Middle frontal gyrus (tissue), 1 donor: ENCODE data around the gene BTBD9.
A peak's percentile ranks its signal among the peaks of the same experiment; 100 is the strongest.

Experiments used
- DNase-seq: peaks from one replicate; pipeline ENCODE4 v3.0.0-alpha.2; 2015; ENCODE audit warnings: low spot score; ENCODE audit errors: extremely low spot score

The BTBD9 gene

DNA sequence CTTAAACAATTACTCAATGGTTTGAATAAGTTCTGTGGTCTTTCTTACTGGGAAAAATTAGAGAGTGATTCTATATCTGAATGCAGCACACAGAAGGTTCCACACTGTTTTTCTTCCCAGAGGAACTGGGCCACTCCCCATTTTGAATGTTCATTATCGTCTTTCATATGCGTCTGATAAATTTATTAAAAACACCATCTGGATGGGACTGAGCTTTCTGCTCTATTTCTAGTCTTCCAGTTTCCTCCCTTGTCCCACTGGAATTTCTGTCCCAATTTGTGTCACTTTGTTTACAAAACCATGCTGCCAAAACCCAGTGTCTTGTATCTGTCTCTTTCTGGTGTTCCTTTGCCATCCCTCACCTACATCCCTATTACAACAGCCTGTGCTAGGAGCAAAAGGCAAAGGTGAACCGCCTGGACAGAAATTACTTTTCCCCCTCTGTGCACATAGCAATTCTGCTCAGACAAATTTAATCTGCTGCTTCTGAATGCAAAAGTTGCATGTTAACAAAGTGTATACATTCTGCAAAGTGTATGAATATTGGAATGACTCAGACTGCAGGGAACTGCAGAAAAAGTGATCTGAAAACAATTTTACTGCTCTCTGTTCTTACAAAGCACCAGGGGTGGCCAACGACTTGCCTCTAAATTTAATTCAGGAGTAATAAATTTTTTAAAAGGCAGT is 333.6 kb downstream of the BTBD9 start:
- DNase-seq = no peak

DNA sequence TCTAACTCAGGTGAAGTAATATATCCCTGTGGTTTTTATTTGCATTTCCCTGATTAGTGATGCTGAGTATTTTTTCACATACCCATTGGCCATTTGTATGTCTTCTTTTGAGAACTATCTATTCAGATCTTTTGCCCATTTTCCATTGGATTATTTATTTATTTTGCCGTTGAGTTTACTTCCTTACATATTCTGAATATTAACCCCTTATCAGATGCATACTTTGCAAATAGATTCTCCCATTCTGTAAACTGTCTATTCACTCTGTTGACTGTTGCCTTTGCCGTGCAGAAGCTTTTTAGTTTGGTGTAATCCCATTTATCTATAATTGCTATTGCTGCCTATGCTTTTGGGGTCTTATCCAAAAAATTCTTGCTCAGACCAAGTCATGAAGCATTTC is 336.9 kb downstream of the BTBD9 start:
- DNase-seq = no peak

GRCh38 chr6:38302081-38302480 is 337.6 kb downstream of the BTBD9 start:
- no peak for DNase-seq

DNA sequence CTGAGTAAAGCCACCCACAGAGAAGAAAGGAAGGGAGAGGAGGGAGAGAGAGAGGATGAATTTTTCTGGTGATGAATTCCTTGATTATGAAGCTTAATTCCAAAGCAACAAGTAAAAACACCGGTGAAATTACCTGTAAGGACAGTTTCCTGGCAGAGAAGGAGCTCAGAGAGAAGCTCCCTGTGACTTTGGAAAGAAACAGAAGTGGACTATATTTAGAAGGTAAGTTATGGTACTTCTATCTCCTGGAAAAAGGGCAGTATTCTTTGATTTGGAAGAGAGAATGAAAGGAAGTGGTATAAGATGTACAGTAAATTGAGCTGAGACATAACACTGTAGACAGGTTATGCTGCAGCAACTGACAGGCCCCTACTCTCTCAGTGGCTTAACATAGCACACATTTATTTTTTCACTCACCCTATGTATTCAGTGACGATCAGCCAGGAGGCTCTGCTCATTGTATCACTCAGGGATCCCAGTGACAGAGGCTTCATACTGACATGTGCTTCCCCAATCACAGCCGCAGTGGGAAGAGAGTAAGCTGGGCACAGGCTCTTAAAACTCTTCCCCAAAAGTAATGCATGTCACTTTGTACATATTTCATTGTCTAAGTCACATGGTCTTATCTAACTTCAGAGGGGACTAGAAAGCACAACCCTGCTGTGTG is 349.5 kb downstream of the BTBD9 start:
- no peak for DNase-seq

GRCh38 chr6:38287487-38287886 is 352.2 kb downstream of the BTBD9 start:
- DNase-seq = no peak

GRCh38 chr6:38284802-38285394 is 354.8 kb downstream of the BTBD9 start:
- no peak for DNase-seq

- no peak for DNase-seq
These were observed 355.9 kb downstream of the BTBD9 start for GRCh38 chr6:38283734-38284362.

DNA sequence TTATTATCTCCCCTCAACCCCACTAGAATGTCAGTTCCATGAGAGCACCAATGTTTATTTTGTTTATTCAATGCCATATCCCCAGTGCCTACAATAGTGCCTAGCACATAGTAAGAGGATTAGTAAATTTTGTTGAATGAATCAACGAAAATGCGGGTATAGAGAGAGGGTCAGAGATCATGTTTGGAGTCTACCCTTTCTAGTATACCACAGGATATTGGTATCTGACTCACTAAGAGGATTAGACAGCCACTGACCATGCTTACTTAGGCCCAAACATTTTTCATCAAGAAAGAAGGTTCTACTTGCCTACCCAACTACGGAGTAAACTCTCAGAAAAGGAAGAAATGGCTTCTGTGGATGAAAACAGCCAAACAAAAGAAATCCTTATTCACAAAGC is 356.8 kb downstream of the BTBD9 start:
- no peak for DNase-seq

GRCh38 chr6:38281126-38281525 is 358.6 kb downstream of the BTBD9 start:
- DNase-seq = no peak

- DNase-seq = no peak
These were observed 359.7 kb downstream of the BTBD9 start for GRCh38 chr6:38279963-38280588.

- DNase-seq = no peak
These were observed 360.3 kb downstream of the BTBD9 start for GRCh38 chr6:38279423-38279822.

GRCh38 chr6:38273325-38273724 is 366.4 kb downstream of the BTBD9 start:
- no peak for DNase-seq

- DNase-seq = no peak
These were observed 367.5 kb downstream of the BTBD9 start for GRCh38 chr6:38272222-38272621.

GRCh38 chr6:38271081-38271480 is 368.6 kb downstream of the BTBD9 start:
- DNase-seq = no peak

DNA sequence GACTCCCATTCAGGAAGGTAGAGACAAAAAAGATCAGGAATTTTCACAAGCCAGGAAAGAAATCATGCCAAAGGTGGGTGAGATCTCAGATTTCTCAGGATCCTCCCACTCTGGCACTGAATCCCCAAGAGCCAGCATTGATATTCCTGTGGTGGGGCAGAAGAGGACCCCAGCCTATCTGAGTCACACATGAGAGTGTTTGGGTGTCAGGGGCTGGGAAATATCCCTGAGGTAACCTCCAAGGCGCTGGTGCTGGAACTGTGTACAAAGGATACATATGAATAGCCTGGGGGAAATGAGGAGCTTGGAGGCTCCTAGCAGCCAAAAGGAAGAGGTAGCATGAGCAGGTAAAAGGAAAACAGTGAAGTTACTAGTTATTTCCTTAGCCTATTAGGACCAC is 369.4 kb downstream of the BTBD9 start:
- DNase-seq = no peak

DNA sequence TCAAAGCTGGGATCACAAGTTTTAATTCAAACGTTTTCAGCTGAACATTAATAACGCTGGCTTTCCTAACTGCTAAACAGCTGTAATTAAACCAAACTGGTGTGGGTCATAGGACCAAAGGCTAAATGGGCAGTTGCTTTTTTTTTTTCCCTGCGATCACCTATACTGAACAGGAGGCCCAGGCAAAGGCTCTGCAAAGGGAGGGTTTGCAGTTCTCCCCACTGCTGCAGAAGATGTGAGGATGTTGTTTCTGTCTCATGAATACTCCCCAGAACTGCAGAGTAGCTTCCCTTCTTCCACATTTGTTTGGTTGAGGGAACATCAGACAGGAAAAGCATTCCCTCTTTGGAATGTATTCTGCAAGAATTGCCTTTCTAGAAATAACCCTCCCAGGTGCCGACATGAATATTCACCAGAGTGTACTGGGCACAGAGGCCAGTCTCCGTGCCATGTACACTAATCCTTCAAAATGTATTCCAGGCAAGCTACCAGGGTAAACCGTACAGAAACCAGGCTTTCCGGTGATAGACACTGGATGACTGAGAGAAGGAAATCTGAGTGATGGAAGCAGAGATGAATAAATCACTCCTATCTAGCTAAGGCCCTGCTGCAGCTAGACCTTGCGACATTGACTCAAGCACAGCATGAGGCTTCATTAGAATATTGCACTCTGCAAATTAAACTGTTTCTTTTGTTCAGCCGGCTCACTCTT is 370.1 kb downstream of the BTBD9 start:
- DNase-seq = no peak

DNA sequence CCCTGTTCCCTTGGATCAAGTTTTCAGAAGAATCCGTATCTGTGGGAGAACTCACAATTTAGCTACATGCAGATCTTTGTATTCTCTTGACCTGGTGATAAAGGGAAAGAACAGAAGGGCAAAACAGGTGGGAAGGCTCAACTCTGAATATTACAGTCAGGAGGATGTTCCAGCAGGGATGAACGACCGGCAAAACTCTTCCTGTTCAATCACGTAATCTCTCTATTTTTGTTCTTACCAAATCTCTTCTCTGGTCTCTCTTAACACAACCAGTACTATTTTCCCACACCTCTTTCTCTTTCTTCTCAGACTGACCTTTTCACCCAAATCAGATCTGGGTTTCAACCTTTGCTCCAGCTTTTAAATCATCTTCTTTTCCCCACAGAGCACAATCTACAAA is 371.4 kb downstream of the BTBD9 start:
- DNase-seq = no peak

- no peak for DNase-seq
These were observed 372.8 kb downstream of the BTBD9 start for GRCh38 chr6:38266921-38267354.

DNA sequence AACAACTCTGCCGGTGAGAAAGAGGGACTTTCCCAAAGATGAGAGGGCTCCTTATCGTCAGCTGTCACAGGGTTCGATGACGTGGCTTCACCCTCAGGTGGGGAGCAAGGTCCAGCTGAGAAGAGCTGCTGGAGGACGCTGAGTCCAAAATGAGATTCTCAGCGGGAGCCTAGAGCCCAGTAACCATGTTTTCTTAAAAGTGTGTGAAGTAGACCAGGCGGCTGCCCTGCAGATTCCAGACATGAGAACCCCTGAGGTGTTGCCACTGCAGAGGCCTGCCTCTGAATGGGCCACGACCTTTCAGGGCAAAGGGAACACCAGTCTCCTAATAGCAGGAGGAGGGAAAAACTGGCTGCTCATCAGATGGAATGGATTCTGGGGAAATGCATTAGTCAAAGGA is 375.1 kb downstream of the BTBD9 start:
- no peak for DNase-seq

- peak; percentile 47 for DNase-seq
These were observed 377.1 kb downstream of the BTBD9 start for GRCh38 chr6:38262609-38263008.

DNA sequence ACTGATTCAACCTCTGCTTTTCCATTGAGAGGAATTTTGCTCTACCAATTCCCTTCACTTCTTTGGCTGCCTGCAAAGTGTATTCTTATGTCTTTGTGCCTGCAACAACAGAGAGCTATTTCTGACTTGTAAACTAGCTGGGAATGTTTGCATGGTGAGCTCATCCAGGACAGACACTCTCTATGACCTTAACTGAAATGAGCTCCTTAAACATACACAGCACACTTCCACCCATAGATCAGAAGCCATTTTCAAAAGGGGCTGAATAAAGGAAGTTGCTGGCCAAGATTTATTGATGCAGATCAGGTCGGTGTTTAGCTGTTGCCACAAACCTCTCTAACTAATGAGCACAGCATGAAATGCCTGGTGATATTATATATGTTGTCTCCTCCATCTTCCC is 377.7 kb downstream of the BTBD9 start:
- DNase-seq = no peak
